Activated gamma-delta T cell (primary cell): ENCODE data around the gene ZNFX1.

Experiments used
- DNase-seq: peaks from one replicate; lab custom pipeline; 2025; lab: John Stamatoyannopoulos, UW

ZNFX1 gene

DNA sequence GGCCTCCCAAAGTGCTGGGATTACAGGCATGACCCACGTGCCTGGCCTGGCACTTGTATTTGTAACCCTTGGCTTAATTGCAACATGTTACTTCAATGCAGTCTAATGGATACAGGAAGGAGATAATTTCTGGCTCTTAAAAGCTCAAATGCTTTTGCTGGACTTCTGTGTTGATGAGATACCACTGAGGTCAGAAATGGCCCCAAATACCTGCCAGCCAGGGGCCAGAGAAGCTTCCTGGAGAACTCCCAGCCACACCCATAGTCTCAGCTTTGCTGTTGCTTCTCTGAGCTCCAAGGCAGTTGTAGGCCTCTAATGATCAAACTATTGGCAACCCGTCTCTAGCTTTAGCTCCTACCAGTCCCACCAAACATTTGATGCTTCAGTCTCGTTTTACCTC lies 14.2 kb upstream of the ZNFX1 start:
- no peak for DNase-seq

DNA sequence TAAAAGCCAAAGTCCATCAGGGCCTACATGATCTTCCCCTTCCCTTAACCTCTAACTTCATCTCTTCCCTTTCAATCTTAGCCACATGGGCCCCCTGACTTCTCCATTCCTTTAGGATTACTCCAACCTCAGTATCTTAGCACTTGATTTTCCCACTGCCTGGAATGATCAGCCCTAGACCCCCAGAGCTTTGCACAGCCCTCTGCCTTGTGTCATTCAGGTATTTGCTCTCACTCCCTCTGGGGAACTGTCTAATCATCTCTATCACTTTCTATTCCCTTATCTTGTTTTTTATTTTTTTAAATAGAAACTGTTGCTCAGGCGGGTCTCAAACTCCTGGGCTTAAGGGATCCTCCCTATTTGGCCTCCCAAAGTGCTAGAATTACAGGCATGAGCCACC lies 13.3 kb upstream of the ZNFX1 start:
- no peak for DNase-seq

DNA sequence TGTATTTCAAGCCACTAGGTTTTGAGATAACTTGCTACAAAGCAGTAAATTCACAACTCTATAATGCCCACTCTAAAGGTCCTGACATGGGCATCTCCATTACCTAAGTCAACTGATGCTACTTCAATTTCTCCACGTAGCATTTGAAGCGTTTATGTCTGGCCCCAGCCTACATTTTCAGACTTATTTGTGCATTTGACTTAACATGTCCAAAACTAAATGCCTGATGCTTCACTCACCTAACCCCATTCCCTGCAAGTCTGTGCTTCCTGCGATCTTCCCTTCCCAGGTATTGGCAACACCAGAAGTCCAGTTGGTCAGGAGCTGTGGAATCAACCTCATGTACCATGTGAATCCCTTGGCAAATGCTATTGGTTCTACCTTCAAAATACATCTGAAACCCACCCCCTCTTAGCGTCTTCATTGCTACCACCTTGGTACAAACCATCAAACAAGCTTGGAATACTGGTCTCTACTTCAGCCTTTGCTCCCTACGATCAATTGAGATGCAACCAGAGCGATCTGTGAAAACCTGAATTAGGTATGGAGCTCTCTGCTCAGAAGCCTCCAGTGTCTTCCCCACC lies 12.8 kb upstream of the ZNFX1 start:
- DNase-seq, result no peak

DNA sequence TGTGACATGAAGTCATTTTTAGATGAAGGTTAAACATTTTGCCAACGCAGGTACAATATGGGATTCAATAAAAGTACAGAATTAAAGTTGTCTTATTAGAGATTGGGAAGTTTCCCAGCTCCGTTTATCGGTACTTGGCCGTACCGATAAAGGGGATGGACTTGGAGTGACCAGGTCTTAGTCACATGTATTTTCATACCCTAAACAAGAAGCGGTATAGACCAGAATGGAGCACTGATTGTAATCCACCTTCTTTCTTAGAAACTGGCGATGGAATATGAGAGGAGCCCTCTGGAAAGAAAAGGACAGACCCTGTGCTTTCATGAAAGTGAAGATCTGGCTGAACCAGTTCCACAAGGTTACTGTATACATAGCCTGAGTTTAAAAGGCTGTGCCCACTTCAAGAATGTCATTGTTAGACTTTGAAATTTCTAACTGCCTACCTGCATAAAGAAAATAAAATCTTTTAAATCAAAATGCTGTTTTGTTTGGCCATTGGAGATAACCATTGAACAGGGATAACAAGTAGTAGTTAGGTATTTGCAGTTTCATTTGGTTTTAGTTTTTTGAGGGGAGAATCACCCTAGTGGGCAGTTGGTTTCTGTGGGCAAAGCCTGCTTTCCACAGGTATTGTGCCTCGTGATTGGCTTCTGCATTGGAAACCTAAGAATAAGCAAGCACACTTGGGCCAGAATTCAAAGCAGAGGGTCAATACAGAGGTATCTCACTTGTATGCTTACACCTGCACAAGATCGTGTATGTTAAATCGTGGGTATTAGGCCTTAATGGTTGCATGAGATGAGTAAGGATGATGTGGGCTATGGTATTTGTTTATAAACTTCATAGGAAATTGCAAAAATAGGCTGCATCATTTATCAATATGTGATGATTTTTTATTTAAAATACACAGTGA lies 11.2 kb upstream of the ZNFX1 start:
- DNase-seq, result no peak

DNA sequence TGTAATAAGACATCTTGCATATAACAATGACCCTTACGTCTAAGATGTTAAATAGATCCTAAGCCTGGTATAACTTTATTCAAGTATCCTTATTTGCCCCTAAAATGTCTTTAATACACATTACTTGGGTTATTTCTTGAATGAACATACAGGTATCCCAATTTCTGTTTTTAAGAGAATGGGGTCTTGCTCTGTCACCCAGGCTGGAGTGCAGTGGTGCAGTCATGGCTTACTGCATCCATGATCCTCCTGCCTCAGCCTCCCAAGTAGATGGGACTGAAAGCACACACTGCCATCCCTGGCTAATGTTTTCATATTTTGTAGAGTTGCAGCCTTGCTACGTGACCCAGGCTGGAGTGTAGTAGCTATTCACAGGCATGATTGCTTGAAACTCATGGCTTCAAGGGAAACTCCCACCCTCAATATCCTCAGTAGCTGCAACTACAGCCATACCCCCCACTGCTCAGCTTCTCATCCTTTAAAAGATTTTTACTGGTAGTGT lies 10.4 kb upstream of the ZNFX1 start:
- no peak for DNase-seq

DNA sequence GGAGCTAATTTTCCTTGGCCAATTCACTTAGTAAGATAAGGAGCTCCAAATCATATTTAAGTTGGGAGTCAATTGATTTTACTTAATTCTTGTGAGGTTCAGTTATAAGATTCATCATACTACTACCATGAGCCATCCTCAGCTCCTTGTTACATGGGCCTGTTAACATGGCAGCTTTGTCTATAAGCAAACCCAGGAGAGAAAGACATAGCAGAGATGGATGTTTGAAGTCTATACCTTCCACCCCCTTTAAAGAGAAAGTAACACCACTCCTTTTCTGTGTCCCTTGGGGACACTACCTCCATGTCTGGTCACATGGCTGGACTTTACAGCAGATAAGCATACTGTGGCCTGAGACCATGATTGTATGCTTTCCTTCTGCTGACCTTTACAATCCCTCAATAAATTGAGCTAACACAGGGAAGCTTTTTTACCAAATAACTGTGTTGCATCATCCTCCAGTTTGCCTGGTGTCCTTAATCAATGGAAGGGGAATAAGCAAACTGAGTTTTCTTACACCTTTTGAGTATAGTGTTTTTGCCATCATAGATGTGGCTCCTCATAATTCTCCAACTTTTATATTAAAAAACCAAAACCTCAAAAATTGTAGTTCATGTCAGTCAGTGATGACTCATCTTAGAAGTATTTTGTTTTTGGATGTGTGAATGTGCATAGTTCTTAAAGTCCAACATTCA lies 9.8 kb upstream of the ZNFX1 start:
- no peak for DNase-seq

DNA sequence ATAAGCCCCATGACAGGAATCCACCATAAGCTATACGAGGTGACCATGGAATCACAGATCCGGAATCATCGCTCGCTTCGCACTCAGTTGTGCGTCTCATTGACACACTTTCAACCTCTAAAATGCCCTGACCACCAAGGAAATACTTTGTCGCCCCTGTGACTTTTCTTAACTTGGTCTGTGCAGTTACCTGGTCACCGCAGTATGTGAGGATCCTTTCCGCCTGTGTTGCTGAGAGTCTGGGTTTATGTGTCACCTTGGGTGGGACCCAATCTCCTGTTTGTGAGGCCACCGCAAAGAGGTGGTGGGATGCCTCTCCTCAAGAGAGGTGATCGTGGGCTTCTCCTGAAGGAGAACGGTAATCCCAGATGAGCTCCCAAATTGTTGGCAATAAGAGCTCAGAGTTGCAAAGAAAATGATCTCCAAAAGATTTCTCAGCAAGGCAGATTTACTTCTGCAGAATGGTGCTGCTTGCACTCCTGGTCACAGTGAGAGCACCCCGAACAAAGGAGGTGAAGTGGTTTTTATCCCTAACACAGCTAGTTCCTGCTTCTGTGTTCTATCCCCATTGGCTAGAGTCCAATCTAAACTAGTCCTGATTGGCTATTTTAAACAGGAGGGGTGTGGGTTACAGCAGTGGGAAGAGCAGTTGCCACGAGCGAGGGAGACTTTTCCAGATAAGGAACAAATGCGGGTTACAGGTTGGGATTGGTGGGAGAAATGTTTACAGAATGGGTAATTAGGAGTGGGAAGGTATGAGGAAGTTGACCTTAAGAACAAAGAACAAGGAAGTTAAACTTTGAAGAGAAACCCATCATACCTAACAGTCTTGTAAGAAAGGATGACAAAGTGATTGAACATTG lies 9.1 kb upstream of the ZNFX1 start:
- DNase-seq, result no peak

DNA sequence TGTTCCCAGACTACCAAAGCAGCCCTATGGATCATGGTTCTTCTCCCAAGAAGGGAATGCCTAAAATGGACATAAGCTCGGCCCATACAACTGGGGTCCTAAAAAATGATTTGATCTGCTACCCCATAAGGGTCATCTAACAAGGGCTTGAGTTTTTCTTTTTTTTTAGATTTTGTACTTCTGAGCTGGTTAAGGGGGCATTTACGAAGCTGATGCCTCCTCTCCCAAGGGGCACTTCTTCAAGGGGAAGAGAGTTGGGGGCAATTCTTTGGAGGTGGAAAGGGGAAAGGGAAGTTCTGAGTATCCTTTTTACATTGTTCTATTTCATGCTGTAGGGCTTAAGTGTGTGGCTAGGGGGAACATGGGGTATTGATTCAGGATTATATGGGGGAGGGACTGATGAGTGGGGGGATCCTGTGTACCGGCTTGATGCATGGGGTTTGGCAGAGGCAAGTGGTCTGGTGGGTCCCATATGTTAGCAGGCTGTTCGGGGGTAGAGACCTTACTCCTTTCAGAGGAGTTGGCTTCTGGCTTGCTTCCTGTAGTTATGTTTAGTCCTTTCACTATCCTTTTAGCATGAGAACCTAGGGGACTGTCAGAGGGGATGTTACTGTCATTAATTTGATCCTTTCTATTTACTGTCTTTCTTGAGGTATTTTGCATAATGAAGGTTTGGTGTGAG lies 8.1 kb upstream of the ZNFX1 start:
- no peak for DNase-seq

DNA sequence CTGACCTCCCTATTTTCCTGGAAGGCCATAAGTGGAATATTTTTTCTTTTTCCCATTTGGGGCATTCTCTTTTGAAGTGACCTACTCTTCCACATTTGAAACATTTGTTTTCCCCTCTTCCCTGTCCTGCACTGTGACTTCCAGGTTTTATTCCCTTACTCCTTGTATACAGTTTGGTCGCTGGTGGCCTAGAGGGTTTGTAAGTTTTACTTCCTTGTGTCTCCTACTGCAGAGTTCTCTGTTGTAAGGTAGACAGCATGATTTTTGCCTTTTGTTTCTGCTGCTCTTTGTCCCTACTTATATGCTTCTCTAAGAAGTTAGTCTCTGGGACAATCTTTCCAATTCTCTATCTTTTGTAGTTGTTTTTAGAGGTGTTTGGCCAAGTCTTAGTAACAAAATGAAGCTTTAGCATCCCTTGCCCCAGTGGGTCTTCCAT lies 7.4 kb upstream of the ZNFX1 start:
- no peak for DNase-seq

DNA sequence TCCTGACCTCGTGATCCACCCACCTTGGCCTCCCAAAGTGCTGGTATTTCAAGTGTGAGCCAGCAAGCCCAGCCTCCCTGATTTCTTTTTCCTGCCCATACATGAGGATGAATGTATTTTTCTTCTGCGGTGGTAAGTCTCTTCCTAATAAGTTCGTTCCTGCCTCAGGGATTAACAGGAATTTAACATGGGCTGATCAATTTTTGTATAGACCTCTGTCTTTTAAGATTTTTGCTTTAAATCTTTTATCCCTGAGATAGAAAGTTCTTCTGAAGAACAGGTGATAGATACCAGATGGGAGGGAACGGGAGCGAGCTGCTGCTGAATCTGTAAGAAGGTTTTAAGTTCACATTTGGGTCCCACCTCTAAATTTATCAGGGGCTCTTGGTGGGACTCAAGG lies 7.0 kb upstream of the ZNFX1 start:
- DNase-seq, result no peak

DNA sequence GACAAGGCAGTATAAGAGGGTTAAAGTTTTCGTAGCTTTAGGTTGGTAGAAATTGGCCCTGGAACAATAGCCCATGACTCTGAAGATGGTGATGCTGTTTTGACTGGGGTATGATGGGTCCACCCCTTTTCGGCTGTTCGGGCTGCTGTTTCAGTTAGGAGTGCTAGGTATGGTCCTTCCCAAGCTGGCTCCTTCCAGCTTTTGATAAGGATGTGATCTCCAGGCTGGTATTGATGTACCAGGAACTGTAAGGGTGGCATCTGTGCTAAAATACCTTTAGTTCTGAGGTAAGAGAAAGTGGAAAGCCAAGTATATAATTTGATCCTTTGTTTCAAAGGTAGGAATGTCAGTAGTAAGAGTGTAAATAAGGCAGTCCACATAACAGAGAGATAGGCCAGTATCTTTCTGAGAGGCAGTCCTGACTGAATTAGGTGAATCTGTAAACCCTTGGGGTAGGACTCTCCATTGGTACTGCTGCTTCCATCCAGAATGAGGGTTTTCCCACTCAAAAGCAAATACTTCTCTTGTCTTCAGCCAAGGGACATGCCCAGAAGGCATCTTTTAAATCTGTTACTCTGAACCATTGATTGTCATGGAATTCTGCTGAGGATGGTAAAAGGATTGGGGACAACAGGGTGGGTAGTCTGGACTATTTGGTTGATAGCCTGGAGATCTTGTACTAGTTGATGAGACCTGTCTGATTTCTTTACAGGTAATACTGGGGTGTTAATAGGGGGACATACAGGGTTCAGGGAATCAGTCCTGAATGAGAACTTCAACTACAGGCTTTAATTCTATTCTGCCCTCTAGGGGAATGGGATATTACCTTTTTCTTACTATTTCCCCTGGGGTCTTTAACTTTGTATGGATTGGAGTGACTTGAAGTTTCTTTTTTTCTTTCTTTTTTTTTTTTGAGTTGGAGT lies 6.1 kb upstream of the ZNFX1 start:
- no peak for DNase-seq

DNA sequence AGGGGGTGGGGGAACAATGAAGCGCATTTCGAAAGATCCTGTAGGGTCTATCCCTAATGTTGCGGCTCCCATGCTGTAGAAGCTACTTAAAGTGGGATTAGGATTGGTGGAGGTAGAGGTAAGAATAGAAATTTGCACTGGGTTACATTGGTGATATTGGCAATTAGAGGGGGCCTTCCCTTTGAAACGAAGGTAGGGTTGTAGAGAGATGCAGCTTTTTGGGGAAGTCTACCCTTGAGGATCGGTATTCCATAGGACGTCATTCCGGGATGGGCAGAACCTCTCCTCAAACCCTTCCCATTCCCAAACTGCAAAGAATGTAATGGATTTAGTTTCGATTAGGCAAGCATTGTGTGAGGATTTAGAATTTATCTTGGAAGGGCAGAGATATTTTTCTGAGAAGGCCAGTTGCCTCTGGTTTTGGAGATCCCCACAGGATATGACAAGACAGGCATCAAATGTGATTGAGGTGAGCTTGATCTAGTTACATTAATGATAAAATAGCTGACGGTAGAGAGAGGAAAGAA lies 5.4 kb upstream of the ZNFX1 start:
- no peak for DNase-seq

DNA sequence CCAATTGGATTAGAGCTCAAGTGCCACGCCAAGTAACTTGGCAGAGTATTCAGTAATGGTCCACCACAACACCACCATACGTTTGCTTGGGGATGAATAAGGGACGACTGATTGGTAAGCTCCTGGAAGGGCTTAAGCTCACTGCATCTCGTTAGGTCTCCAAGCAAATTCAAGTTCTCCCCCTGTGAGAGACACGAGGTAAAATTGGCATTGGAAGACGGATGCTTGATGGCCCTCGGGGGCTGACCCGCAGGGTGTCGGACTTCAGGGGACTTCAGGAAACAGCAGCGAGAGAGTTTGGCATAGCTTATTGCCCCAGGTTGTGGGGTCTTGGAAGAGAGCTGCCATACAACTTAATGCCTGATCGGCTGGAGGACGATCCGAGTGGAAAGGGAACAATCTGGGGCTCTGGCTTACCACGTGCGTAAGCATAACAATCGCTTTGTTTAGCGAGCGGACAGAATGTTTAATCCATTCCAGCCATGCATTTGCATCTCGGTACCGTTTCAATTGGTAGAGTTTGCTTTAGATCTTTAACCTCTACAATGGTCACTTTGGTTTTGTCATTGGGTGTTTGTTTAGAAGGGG lies 4.8 kb upstream of the ZNFX1 start:
- DNase-seq, result no peak

DNA sequence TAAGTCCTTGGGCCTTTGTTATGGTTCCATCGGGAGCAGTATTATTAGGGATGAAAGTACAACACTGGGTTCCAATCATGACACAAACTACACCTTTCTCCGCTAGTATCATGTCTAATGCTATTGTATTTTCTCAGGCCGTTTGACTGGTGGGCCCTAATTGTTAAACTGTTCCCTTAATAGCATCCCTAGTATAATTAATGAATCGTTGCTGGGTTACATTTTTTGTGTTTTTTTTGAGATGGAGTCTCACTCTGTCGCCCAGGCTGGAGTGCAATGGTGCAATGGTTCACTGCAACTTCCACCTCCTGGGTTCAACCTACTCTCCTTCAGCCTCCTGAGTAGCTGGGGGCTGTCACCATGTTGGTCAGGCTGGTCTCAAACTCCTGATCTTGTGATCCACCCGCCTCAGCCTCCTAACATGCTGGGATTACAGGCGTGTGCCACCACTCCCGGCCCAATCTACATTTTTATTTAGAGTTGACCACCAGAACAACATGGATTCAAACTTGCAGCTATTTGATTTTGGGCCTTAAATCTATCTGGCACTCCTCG lies 4.1 kb upstream of the ZNFX1 start:
- DNase-seq, result no peak

DNA sequence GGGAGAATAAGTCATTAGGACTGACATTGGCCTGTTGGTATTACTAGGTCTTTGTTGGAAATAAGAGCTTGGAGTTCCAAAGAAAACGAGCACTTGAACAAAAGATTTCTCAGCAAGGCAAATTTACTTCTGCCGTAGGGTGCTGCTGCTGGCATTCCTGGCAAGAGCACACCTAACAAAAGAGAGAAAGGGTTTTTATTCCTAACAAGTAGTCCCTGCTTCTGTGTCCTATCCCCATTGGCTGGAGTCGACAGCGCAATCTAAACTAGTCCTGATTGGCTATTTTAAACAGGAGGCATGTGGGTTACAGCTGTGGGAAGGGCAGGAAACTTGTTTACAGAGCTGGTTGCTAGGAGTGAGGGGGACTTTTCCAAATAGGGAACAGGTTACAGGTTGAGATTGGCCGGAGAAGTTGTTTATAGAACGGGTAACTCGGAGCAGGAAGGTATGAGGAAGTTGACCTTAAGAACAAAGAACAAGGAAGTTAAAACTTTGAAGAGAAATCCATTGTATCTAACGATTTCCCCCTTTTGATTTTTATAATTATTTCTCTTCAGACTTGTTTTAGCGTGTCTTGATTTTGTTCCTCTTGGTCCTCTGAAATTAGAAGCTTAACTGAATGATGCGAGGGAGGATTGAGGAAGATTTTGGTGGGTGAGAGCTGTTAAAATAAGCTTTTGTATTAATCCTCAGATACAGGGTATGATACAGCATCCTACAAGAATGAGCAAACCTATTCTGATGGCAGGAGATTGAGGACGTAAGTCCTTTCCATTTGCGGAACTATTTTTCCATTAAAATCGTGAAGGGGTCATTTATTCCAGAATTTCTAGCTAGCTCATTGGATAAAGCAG lies 3.4 kb upstream of the ZNFX1 start:
- DNase-seq, result no peak

DNA sequence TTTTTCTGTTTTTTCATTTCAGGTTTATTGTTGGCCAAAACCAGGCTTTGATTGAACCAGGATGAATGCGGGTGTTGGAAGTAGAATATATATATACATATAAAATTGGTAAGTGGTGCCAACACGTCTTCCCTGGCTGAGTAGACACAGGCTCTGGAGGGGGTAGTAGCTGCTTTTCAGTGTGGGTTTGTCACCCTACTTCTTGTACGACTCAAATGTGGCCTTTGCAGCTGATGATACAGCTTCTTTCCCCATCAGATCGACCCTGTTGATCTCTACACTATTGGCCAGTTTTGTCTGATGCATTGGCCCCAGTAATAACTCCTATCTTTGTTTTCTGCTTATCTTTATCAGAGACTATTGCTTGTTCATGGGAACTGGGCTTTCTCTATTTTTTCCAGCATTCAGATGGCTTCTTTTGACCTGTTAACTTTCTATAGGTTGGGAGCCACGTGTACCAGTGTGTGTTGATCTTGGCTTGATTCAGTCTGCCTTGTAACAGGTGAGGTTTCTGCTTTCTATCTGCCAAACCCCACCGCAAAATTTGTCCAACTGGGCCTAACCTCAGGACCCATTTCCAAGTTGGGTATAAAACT lies 2.7 kb upstream of the ZNFX1 start:
- no peak for DNase-seq

DNA sequence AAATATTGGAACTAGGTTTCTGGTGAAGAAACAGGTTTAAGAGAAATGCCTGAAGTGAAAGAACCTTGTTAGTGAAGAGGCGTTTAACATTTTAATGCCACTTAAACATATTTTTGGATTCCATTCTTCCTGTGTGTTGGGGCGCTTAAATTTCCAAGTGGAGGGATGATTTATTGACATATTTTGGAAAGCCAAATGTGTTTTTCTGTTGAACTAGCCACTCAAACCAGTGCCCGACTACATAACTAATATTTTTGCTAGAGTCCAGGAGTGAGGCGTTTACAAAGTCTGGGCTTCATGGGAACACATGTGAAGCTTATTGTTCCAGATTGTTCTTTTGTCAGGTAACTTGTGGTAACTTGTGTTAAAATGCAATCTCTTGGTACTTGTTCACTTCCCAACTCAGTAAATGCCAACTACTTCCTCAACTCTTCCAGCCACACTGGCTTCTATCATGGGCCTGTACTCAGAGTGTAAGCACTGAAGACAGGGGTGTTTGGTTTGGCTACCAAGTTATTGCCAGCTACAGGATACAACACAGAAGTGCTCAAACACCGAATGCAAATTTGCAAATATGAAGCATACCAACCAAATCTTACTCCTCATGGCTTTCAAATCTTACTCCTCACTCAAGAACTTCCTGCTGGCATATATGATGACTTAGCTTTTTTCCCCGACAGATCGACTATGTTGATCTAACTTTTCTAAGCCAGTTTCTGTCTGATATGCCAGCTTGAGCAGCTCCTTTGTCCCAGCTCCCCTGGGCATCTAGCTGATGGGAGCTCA lies 2.0 kb upstream of the ZNFX1 start:
- DNase-seq, result no peak
